ENCODE measurements around the gene SLC7A5.
"Not testable (repeated sequence)": the region's sequence is repeated elsewhere in the genome, so short reads cannot be mapped to it uniquely, and the experiment has no call there.

SLC7A5 gene

GRCh38 chr16:87790292-87791100 lies 78.8 kb downstream of the SLC7A5 start:
- DNase-seq: no peak

DNA sequence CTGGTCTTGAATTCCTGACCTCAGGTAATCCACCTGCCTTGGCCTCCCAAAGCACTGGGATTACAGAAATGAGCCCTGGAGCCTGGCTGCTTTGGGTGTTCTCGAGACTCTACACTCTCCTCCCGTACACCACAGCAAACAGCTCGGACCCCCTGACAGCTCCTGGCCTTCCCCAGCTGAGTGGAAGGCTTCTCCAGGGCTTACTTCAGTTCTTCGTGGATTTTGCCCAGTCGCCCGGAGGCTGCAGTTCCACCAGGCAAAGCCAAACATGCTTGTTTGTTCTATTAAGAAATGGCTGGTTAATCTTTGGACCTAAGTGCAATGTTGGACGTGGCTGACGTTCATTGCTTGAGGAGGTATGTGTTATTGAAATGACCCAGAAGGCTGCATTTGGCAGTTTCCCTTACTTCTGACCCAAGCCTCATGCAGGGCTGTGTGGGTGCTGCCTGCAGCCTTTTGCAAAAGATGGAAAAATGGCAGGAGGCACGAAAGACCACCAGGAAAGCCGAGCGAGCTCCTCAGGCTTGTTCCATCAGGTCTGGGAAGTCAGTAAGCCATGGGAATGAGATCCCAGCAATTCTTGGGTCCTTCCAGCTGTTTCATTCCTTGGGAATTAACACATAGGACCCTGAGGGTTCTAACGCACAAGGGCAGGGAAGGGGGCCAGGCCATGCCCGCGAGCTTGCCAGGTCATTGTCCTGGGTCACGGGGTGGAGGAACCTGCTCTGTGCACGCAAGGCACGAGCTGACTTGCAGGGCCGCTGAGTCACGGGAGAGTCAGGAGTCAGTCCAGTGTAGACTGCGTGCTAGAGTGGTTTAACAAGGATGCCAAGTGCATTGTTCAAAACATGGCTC lies 79.6 kb downstream of the SLC7A5 start:
- no peak for DNase-seq

GRCh38 chr16:87788730-87789436 lies 80.4 kb downstream of the SLC7A5 start:
- not testable (repeated sequence) for DNase-seq

GRCh38 chr16:87787451-87788091 lies 81.7 kb downstream of the SLC7A5 start:
- not testable (repeated sequence) for DNase-seq

GRCh38 chr16:87784812-87785211 lies 84.5 kb downstream of the SLC7A5 start:
- DNase-seq: no peak

DNA sequence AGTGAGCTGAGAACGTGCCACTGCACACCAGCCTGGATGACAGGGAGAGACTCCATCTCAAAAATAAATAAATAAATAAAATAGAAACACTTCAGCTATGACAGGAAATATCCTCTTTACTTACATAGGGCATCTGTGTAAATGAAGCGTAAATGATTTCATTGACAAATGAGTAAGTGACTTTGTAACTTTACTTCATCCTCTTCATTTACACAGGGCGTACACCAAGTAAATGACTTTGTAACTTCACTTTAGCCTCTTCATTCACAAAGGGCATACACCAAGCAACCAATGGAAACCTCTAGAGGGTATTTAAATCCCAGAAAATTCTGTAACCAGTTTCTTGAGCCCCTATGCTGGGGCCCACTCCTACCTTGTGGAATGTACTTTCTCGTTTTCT lies 87.3 kb downstream of the SLC7A5 start:
- DNase-seq: no peak

GRCh38 chr16:87780385-87780989 lies 88.8 kb downstream of the SLC7A5 start:
- DNase-seq: peak; percentile 99
